K562 (cell line): ENCODE measurements around the gene MRPL28. TPM values are rescaled to one million over a fixed set of nuclear protein-coding genes. Genes with fewer than 3 reads are reported as not detected.

Source experiments
- ATAC-seq: fragments of 200-7000 bp; cut with Tn5 transposase; 3 replicates; pipeline ENCODE4 v1.9.1; 2020; ENCODE audit warnings: moderate library complexity
- BruUV-seq: library from RNA; stranded (reverse); fragments of 400-500 nt; replicated peaks from 2 replicates; lab custom pipeline; 2021; lab: Mats Ljungman, UMichigan
- CTCF ChIA-PET: fragments of 300-600 bp; formaldehyde crosslinking; extraction: SDS; loops from one replicate; lab custom pipeline; 2021; ENCODE audit warnings: low intra/inter-chr PET ratio; lab: Yijun Ruan, JAX
- POLR2A ChIA-PET: fragments of 300-600, 350-650 bp; sonication (Branson Sonifier 250); formaldehyde crosslinking; extraction: SDS; loops from one replicate; lab custom pipeline; 2021; ENCODE audit warnings: antibody characterized with exemption, inconsistent platforms; lab: Yijun Ruan, JAX
- DNase-seq, 4 experiments: peaks; one replicate each; pipeline versions ENCODE4 v3.0.0 to v3.0.0-alpha.2; 2011 to 2018; ENCODE audit warnings: low spot score in 3 of 4, mixed read lengths in 3 of 4; ENCODE audit errors: extremely low read depth in 1 of 4
- FAIRE-seq: peaks from 2 replicates; lab custom pipeline; 2011; peaks lifted over from hg19 to GRCh38; lab: Jason Lieb, UNC
- H2AFZ ChIP-seq: 2 replicates; pipeline ENCODE4 v1.6.0; 2011; ENCODE audit warnings: low read depth, low read length, control low read depth, inconsistent platforms
- H3K27ac ChIP-seq: fragments of 200-600 bp; 3 replicates; pipeline ENCODE4 v1.8.0; 2011; ENCODE audit warnings: low read depth, mild to moderate bottlenecking, control low read depth, inconsistent platforms, low read length, moderate library complexity, mixed read lengths; ENCODE audit errors: extremely low read depth
- H3K27me3 ChIP-seq, 2 experiments: fragments of 300-600 bp in 1 of 2; 2 replicates in 1 of 2; 3 replicates in 1 of 2; pipeline versions ENCODE4 v1.6.0 to v1.8.0; 2011; ENCODE audit warnings: inconsistent platforms in 2 of 2, low read length in 2 of 2, mild to moderate bottlenecking in 1 of 2, mixed read lengths in 1 of 2, moderate library complexity in 1 of 2; ENCODE audit not compliant: control insufficient read depth in 2 of 2, insufficient read depth in 2 of 2
- H3K36me3 ChIP-seq: fragments of 300-600 bp; 3 replicates; pipeline ENCODE4 v1.8.0; 2011; ENCODE audit warnings: mild to moderate bottlenecking, low read length, inconsistent platforms; ENCODE audit not compliant: control insufficient read depth, insufficient read depth
- H3K4me1 ChIP-seq, 2 experiments: fragments of 200-600 bp in 1 of 2; replicated peaks in 1 of 2; 2 replicates in 1 of 2; 3 replicates in 1 of 2; pipeline versions ENCODE4 v1.5.1 to v1.8.0; 2011; ENCODE audit warnings: inconsistent platforms in 2 of 2, low read length in 2 of 2, mild to moderate bottlenecking in 1 of 2, mixed read lengths in 1 of 2, moderate library complexity in 1 of 2; ENCODE audit not compliant: control insufficient read depth in 2 of 2, insufficient read depth in 2 of 2
- H3K4me2 ChIP-seq: 2 replicates; pipeline ENCODE4 v1.6.1; 2011; ENCODE audit warnings: low read length, control low read depth, inconsistent platforms, mixed read lengths; ENCODE audit not compliant: insufficient read depth
- H3K4me3 ChIP-seq: fragments of 200-600 bp; sonication (generic), shearing (Covaris generic); 2 replicates; pipeline ENCODE4 v1.5.1; 2016; ENCODE audit warnings: control low read depth, inconsistent platforms
- H3K79me2 ChIP-seq: fragments of 200-600 bp; 3 replicates; pipeline ENCODE4 v1.8.0; 2011; ENCODE audit warnings: low read length, inconsistent platforms; ENCODE audit not compliant: control insufficient read depth, insufficient read depth
- H3K9ac ChIP-seq, 2 experiments: 2 replicates each; pipeline versions ENCODE4 v1.6.0 to v1.6.1; 2011; ENCODE audit warnings: low read depth in 2 of 2, low read length in 2 of 2, control low read depth in 1 of 2, inconsistent platforms in 1 of 2, mild to moderate bottlenecking in 1 of 2, mixed read lengths in 1 of 2; ENCODE audit not compliant: insufficient read depth in 1 of 2
- H3K9me1 ChIP-seq: one replicate; pipeline ENCODE4 v1.6.0; 2011; ENCODE audit warnings: inconsistent platforms, mild to moderate bottlenecking, low read length, moderate library complexity; ENCODE audit not compliant: control insufficient read depth, insufficient read depth
- H3K9me3 ChIP-seq: replicated peaks from 2 replicates; pipeline ENCODE4 v1.5.1; 2011; ENCODE audit warnings: low read depth, low read length, inconsistent platforms; ENCODE audit not compliant: control insufficient read depth, insufficient read depth
- H4K20me1 ChIP-seq: replicated peaks from 2 replicates; pipeline ENCODE4 v1.6.1; 2011; ENCODE audit warnings: low read length, inconsistent platforms, mixed read lengths; ENCODE audit not compliant: control insufficient read depth, insufficient read depth
- FOS ChIP-seq: IDR thresholded peaks from 3 replicates; pipeline ENCODE4 v1.6.1; 2011; ENCODE audit not compliant: insufficient read length; ENCODE audit errors: extremely low read depth
- HMG20B ChIP-seq: fragments of 250-450 bp; sonication (Bioruptor Pico); IDR thresholded peaks from 2 replicates; pipeline ENCODE4 v1.5.0; 2021; ENCODE audit warnings: mild to moderate bottlenecking
- ILF3 ChIP-seq: fragments of 450-650 bp; IDR thresholded peaks from 2 replicates; pipeline ENCODE4 v1.6.1; 2018; ENCODE audit warnings: antibody characterized with exemption, mild to moderate bottlenecking, moderate library complexity, borderline replicate concordance
- MCM2 ChIP-seq: fragments of 450-650 bp; IDR thresholded peaks from 2 replicates; pipeline ENCODE4 v1.6.1; 2017; ENCODE audit warnings: low read depth, mild to moderate bottlenecking
- SMC3 ChIP-seq: conservative IDR thresholded peaks from 2 replicates; pipeline ENCODE4 v1.6.1; 2011; ENCODE audit warnings: low read depth, low read length, improper control_type of control experiment; ENCODE audit not compliant: insufficient read depth
- ZNF133 ChIP-seq: fragments of 250-450 bp; sonication (Bioruptor Pico); IDR thresholded peaks from 2 replicates; pipeline ENCODE4 v1.4.0; 2020; ENCODE audit warnings: mild to moderate bottlenecking
- WGBS: fragments of 100-300 bp; shearing (Covaris generic); methylation state at CpG from one replicate; pipeline ENCODE4 v1.1.6; 2016; ENCODE audit warnings: low coverage, mixed read lengths; ENCODE audit not compliant: insufficient coverage; ENCODE audit errors: missing lambda C conversion rate; 5-methylcytosine and 5-hydroxymethylcytosine counted together
- in situ Hi-C: fragments of 300-500 bp; cut with MboI; formaldehyde crosslinking; loops from 4 replicates; pipeline ENCODE4 v1.15.0; 2018; ENCODE audit warnings: inconsistent platforms, mixed read lengths
- intact Hi-C: fragments of 100-400 bp; cut with micrococcal nuclease; formaldehyde crosslinking; loops from 2 replicates; pipeline ENCODE4 v1.14.2; 2022
- polyA plus RNA-seq, 8 experiments: library from polyadenylated mRNA; depleted of rRNA in 4 of 8; stranded (reverse) in 5 of 8; unstranded in 3 of 8; fragments of >200 nt; fragmentation: Nextera tagmentation in 2 of 8; fragmentation: Illumina TruSeq in 1 of 8; extraction: Ambion mirVana in 2 of 8; extraction: Trizol in 1 of 8; gene quantifications; 2 replicates each; pipeline versions ENCODE4 v1.2.1 to v1.2.3, GENCODE V29; 2011 to 2014; ENCODE audit warnings: inconsistent platforms in 1 of 8, missing spikeins in 1 of 8
- total RNA-seq, 7 experiments: library from RNA; depleted of rRNA in 6 of 7; stranded (reverse); fragments of >200 nt in 6 of 7; fragmentation: Illumina TruSeq in 2 of 7; extraction: Trizol in 2 of 7; gene quantifications; 2 replicates each; pipeline versions ENCODE4 v1.2.1 to v1.2.3, GENCODE V29; 2011 to 2021; ENCODE audit warnings: low replicate concordance in 1 of 7
- TF ChIP-seq, protein P1 (sequence below), 3 experiments: IDR thresholded peaks in 2 of 3; conservative IDR thresholded peaks in 1 of 3; 2 replicates each; pipeline ENCODE4 v1.5.1; 2011 to 2012; ENCODE audit warnings: low read length in 3 of 3, mild to moderate bottlenecking in 3 of 3, control low read depth in 2 of 3, improper control_type of control experiment in 1 of 3, inconsistent platforms in 1 of 3, low read depth in 1 of 3, mixed read lengths in 1 of 3, moderate library complexity in 1 of 3; ENCODE audit not compliant: insufficient read depth in 2 of 3
- TF ChIP-seq, protein P2 (sequence below), 3 experiments: fragments of 200-800 bp in 1 of 3; fragments of 250-450 bp in 1 of 3; fragments of 450-650 bp in 1 of 3; sonication (Bioruptor Pico) in 1 of 3; sonication (Bioruptor generic) in 1 of 3; formaldehyde crosslinking in 1 of 3; IDR thresholded peaks; 2 replicates each; pipeline versions ENCODE4 v1.6.1 to v1.8.0; 2016 to 2022; ENCODE audit warnings: mild to moderate bottlenecking in 2 of 3, missing genetic modification characterization in 2 of 3, missing compliant biosample characterization in 1 of 3, moderate library complexity in 1 of 3

Gene MRPL28
- total and polyA plus RNA-seq, 9 of the 15 experiments (the other 6 are each of a cell fraction or from before 2014, with no cell fraction given), result 2.5 to 323 (median 175) TPM

DNA sequence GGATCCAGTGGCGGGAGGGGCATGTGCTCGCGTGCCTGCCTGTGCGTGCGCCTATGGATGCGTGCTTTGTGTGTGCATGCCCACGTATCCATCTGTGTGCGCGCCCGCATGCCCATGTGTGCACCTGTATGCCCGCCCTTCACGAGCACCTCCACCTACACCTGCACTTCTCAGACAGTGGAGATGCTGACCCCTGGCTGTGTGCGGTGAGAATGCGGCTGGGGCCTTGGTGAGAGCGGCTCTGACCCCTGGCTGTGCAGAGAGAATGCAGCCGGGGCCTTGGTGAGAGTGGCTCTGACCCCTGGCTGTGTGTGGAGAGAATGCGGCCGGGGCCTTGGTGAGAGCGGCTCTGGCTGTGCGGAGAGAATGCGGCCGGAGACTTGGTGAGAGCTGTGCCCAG is 51.7 kb downstream of the MRPL28 start (continued):
- TF ChIP-seq, protein P1, sequence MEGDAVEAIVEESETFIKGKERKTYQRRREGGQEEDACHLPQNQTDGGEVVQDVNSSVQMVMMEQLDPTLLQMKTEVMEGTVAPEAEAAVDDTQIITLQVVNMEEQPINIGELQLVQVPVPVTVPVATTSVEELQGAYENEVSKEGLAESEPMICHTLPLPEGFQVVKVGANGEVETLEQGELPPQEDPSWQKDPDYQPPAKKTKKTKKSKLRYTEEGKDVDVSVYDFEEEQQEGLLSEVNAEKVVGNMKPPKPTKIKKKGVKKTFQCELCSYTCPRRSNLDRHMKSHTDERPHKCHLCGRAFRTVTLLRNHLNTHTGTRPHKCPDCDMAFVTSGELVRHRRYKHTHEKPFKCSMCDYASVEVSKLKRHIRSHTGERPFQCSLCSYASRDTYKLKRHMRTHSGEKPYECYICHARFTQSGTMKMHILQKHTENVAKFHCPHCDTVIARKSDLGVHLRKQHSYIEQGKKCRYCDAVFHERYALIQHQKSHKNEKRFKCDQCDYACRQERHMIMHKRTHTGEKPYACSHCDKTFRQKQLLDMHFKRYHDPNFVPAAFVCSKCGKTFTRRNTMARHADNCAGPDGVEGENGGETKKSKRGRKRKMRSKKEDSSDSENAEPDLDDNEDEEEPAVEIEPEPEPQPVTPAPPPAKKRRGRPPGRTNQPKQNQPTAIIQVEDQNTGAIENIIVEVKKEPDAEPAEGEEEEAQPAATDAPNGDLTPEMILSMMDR (IDR thresholded peaks at IDR 0.05 in 2 of 3, conservative IDR thresholded peaks at IDR 0.05 in 1 of 3; ENCODE audit: insufficient read depth in 2 of 3, low read depth in 1 of 3, low read length in 3 of 3), result peak; percentile 56 to 98 (median 65)
- TF ChIP-seq MCM2 (no peak), SMC3 (0 out of 2 replicates have a peak, but pooled peaks have one; percentile 8), ZNF133 (CRISPR knock-in tag) (no peak), FOS (no peak)

DNA sequence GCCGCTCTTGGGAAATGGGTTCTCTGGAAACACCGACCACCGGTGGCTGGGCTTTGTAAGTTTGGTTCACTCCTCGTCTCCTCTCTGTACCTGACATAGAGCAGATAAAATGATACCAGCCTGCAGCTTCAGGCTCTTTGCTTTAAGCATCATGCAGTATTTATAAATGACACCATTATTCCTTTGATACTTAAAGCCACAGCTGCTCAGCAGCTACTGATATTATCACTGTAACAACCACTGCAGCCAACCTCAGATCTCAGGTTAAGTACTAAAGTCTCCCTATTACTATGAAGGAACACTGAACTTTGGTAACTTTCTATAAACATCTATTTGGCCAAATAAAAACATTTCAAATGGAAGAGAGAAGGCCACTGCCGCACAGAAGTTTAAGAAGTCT is 52.8 kb downstream of the MRPL28 start:
- H3K79me2 ChIP-seq, result peaks cover 91% of the 10 kb centered on the region
- TF ChIP-seq ILF3 (no peak), HMG20B (CRISPR knock-in tag) (no peak)
- TF ChIP-seq, protein P2, sequence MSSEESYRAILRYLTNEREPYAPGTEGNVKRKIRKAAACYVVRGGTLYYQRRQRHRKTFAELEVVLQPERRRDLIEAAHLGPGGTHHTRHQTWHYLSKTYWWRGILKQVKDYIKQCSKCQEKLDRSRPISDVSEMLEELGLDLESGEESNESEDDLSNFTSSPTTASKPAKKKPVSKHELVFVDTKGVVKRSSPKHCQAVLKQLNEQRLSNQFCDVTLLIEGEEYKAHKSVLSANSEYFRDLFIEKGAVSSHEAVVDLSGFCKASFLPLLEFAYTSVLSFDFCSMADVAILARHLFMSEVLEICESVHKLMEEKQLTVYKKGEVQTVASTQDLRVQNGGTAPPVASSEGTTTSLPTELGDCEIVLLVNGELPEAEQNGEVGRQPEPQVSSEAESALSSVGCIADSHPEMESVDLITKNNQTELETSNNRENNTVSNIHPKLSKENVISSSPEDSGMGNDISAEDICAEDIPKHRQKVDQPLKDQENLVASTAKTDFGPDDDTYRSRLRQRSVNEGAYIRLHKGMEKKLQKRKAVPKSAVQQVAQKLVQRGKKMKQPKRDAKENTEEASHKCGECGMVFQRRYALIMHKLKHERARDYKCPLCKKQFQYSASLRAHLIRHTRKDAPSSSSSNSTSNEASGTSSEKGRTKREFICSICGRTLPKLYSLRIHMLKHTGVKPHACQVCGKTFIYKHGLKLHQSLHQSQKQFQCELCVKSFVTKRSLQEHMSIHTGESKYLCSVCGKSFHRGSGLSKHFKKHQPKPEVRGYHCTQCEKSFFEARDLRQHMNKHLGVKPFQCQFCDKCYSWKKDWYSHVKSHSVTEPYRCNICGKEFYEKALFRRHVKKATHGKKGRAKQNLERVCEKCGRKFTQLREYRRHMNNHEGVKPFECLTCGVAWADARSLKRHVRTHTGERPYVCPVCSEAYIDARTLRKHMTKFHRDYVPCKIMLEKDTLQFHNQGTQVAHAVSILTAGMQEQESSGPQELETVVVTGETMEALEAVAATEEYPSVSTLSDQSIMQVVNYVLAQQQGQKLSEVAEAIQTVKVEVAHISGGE (CRISPR knock-in tag; IDR thresholded peaks at IDR 0.05), result no peak

More for the DNA sequence above, 52.8 kb downstream of the MRPL28 start:
- ATAC-seq (no peak), FAIRE-seq (no peak), DNase-seq (no peak)
- Histone ChIP-seq H2AFZ (no peak overlapping the region), H3K4me3 (no peak overlapping the region), H4K20me1 (peaks cover 25% of the 10 kb centered on the region; the same call in 1 of the 2 replicates), H3K9ac (peak overlapping the region in 1 of 2 experiments; percentile 75; a peak in 2 of 4 replicates), H3K4me1 (peaks cover 0 to 42% of the 10 kb centered on the region in 2 experiments; a peak in 3 of 5 replicates), H3K27me3 (no peaks in the 10 kb centered on the region), H3K27ac (no peak overlapping the region), H3K9me1 (no peaks in the 10 kb centered on the region), H3K9me3 (no peaks in the 10 kb centered on the region), H3K4me2 (no peak overlapping the region), H3K36me3 (peaks cover 72% of the 10 kb centered on the region)
- intact Hi-C loops (no loop called here), in situ Hi-C loops (no loop called here)
- CTCF ChIA-PET, result no interaction called here
- WGBS, result 93% methylated on average over 5 of the region's 5 CpGs
- BruUV-seq, result no TSS peak
- POLR2A ChIA-PET, result no interaction called here
